K562 (cell line): ENCODE results near the gene FYTTD1. TPM values are rescaled to one million over a fixed set of nuclear protein-coding genes. Genes with fewer than 3 reads are reported as not detected.
A peak's percentile ranks its signal among the peaks of the same experiment; 100 is the strongest.

Source experiments
- ARID3A ChIP-seq: IDR thresholded peaks from 2 replicates; pipeline ENCODE4 v1.6.1; 2012; ENCODE audit warnings: low read depth, low read length, improper control_type of control experiment, borderline replicate concordance
- CREB1 ChIP-seq, 2 experiments: sonication (generic) in 1 of 2; formaldehyde crosslinking in 1 of 2; IDR thresholded peaks; 2 replicates each; pipeline versions ENCODE4 v1.6.1 to v1.8.0; 2012 to 2022; ENCODE audit warnings: inconsistent platforms in 1 of 2, mild to moderate bottlenecking in 1 of 2, missing genetic modification reagents in 1 of 2, moderate library complexity in 1 of 2
- FOXK2 ChIP-seq, 2 experiments: fragments of 450-650 bp; IDR thresholded peaks in 1 of 2; conservative IDR thresholded peaks in 1 of 2; 2 replicates each; pipeline ENCODE4 v1.6.1; 2016; ENCODE audit warnings: low read depth in 2 of 2, mild to moderate bottlenecking in 1 of 2
- GABPA ChIP-seq: fragments of 200-800 bp; sonication (Bioruptor generic); conservative IDR thresholded peaks from 2 replicates; pipeline ENCODE4 v1.6.1; 2016; ENCODE audit warnings: low read depth, missing genetic modification characterization, missing compliant biosample characterization
- HMGN3 ChIP-seq: IDR thresholded peaks from 2 replicates; pipeline ENCODE4 v1.6.1; 2011; ENCODE audit warnings: borderline replicate concordance, low read depth, mild to moderate bottlenecking, mixed read lengths, low read length; ENCODE audit not compliant: insufficient read length; ENCODE audit errors: extremely low read depth
- HOXB6 ChIP-seq: fragments of 250-450 bp; sonication (Bioruptor Pico); IDR thresholded peaks from 2 replicates; pipeline ENCODE4 v1.5.1; 2022; ENCODE audit warnings: mild to moderate bottlenecking, borderline replicate concordance
- ID3 ChIP-seq, 2 experiments: fragments of 250-450 bp in 1 of 2; fragments of 450-650 bp in 1 of 2; sonication (Bioruptor Pico) in 1 of 2; IDR thresholded peaks; 2 replicates each; pipeline versions ENCODE4 v1.6.1 to v1.8.0; 2016 to 2021; ENCODE audit warnings: mild to moderate bottlenecking in 2 of 2, moderate library complexity in 2 of 2, missing compliant biosample characterization in 1 of 2, missing genetic modification characterization in 1 of 2
- KDM5B ChIP-seq: fragments of 200-600 bp; sonication (generic); IDR thresholded peaks from 2 replicates; pipeline ENCODE4 v1.6.1; 2012; ENCODE audit warnings: low read depth, mild to moderate bottlenecking, moderate library complexity, low read length, control low read depth, inconsistent platforms; ENCODE audit not compliant: insufficient replicate concordance
- PHB ChIP-seq: fragments of 250-450 bp; sonication (Bioruptor Pico); IDR thresholded peaks from 2 replicates; pipeline ENCODE4 v1.5.0; 2021
- PHF21A ChIP-seq: fragments of 450-650 bp; IDR thresholded peaks from 2 replicates; pipeline ENCODE4 v1.6.1; 2017; ENCODE audit warnings: low read depth, borderline replicate concordance
- PTBP1 ChIP-seq: fragments of 200-400 bp; formaldehyde crosslinking; IDR thresholded peaks from 2 replicates; pipeline ENCODE4 v1.6.1; 2017; ENCODE audit warnings: low read depth, low read length
- PYGO2 ChIP-seq: fragments of 450-650 bp; IDR thresholded peaks from 2 replicates; pipeline ENCODE4 v1.6.1; 2016; ENCODE audit warnings: mild to moderate bottlenecking, missing genetic modification characterization, moderate library complexity, missing compliant biosample characterization
- RBM39 ChIP-seq: fragments of 200-400 bp; formaldehyde crosslinking; optimal IDR thresholded peaks from 2 replicates; pipeline ENCODE3; 2018; ENCODE audit warnings: low read depth, low read length
- SMARCA4 ChIP-seq: fragments of 450-650 bp; IDR thresholded peaks from 2 replicates; pipeline ENCODE4 v1.6.1; 2016
- SMARCC2 ChIP-seq: fragments of 450-650 bp; IDR thresholded peaks from 2 replicates; pipeline ENCODE4 v1.6.1; 2017; ENCODE audit warnings: antibody characterized with exemption, moderate library complexity, mild to moderate bottlenecking, low read depth
- STAT6 ChIP-seq: sonication (generic); formaldehyde crosslinking; IDR thresholded peaks from 2 replicates; pipeline ENCODE4 v1.8.1; 2023; ENCODE audit warnings: mild to moderate bottlenecking, missing genetic modification reagents
- USF1 ChIP-seq: sonication (generic); formaldehyde crosslinking; IDR thresholded peaks from 2 replicates; pipeline ENCODE4 v1.9.0; 2022; ENCODE audit warnings: mild to moderate bottlenecking, missing genetic modification reagents
- YY1 ChIP-seq, 3 experiments: IDR thresholded peaks; 2 replicates each; pipeline ENCODE4 v1.6.1; 2011; ENCODE audit warnings: low read length in 2 of 3, mild to moderate bottlenecking in 2 of 3, moderate library complexity in 2 of 3, borderline replicate concordance in 1 of 3, control low read depth in 1 of 3, low read depth in 1 of 3; ENCODE audit not compliant: insufficient read depth in 3 of 3, insufficient replicate concordance in 2 of 3, control insufficient read depth in 1 of 3, insufficient read length in 1 of 3; ENCODE audit errors: extremely low read depth in 1 of 3
- ZNF217 ChIP-seq: sonication (generic); formaldehyde crosslinking; IDR thresholded peaks from 2 replicates; pipeline ENCODE4 v1.8.0; 2022; ENCODE audit warnings: mild to moderate bottlenecking, missing genetic modification reagents
- ZNF3 ChIP-seq: fragments of 250-450 bp; sonication (Bioruptor Pico); IDR thresholded peaks from 2 replicates; pipeline ENCODE4 v1.5.0; 2021; ENCODE audit warnings: mild to moderate bottlenecking, moderate library complexity
- ZNF431 ChIP-seq: sonication (generic); formaldehyde crosslinking; IDR thresholded peaks from 2 replicates; pipeline ENCODE4 v1.8.0; 2022; ENCODE audit warnings: mild to moderate bottlenecking, missing genetic modification reagents
- polyA plus RNA-seq, 8 experiments: library from polyadenylated mRNA; depleted of rRNA in 4 of 8; stranded (reverse) in 5 of 8; unstranded in 3 of 8; fragments of >200 nt; fragmentation: Nextera tagmentation in 2 of 8; fragmentation: Illumina TruSeq in 1 of 8; extraction: Ambion mirVana in 2 of 8; extraction: Trizol in 1 of 8; gene quantifications; 2 replicates each; pipeline versions ENCODE4 v1.2.1 to v1.2.3, GENCODE V29; 2011 to 2014; ENCODE audit warnings: inconsistent platforms in 1 of 8, missing spikeins in 1 of 8
- total RNA-seq, 7 experiments: library from RNA; depleted of rRNA in 6 of 7; stranded (reverse); fragments of >200 nt in 6 of 7; fragmentation: Illumina TruSeq in 2 of 7; extraction: Trizol in 2 of 7; gene quantifications; 2 replicates each; pipeline versions ENCODE4 v1.2.1 to v1.2.3, GENCODE V29; 2011 to 2021; ENCODE audit warnings: low replicate concordance in 1 of 7

FYTTD1 gene
- total and polyA plus RNA-seq, 9 of the 15 experiments (the other 6 are each of a cell fraction or from before 2014, with no cell fraction given): 35.7 to 106 (median 76.3) TPM

GRCh38 chr3:197749315-197749600, 425 bp upstream of the FYTTD1 start (continued):
- TF ChIP-seq STAT6 (CRISPR knock-in tag) (no peak), FOXK2 (conservative IDR thresholded peaks at IDR 0.05 in 1 of 2, IDR thresholded peaks at IDR 0.05 in 1 of 2; ENCODE audit: low read depth in 2 of 2) (peak in 1 of 2 experiments; percentile 64; a peak in 1 of 4 replicates), ZNF3 (CRISPR knock-in tag) (no peak), KDM5B (no peak), HMGN3 (no peak), USF1 (CRISPR knock-in tag) (0 out of 2 replicates have a peak, but pooled peaks have one; percentile 1), CREB1 (IDR thresholded peaks at IDR 0.05) (peak; percentile 59; the same call in 1 of the 2 replicates), CREB1 (CRISPR knock-in tag; IDR thresholded peaks at IDR 0.05) (no peak; the same call in 1 of the 2 replicates), YY1 (IDR thresholded peaks at IDR 0.05; ENCODE audit: borderline replicate concordance in 1 of 3, control insufficient read depth in 1 of 3, extremely low read depth in 1 of 3, insufficient read depth in 3 of 3, insufficient read length in 1 of 3, insufficient replicate concordance in 2 of 3, low read depth in 1 of 3, low read length in 2 of 3) (no peak), ZNF217 (no peak), PHF21A (peak; percentile 42; the same call in 1 of the 2 replicates), ID3 (CRISPR knock-in tag; IDR thresholded peaks at IDR 0.05) (no peak), ID3 (tag; IDR thresholded peaks at IDR 0.05) (no peak), SMARCC2 (no peak), PTBP1 (no peak), RBM39 (no peak), PYGO2 (tag) (no peak), GABPA (no peak), ZNF431 (CRISPR knock-in tag) (no peak), PHB (CRISPR knock-in tag) (peak; percentile 79; the same call in 1 of the 2 replicates), ARID3A (no peak), SMARCA4 (0 out of 2 replicates have a peak, but pooled peaks have one; percentile 13), HOXB6 (CRISPR knock-in tag) (no peak)
